Muscle layer of duodenum (tissue), 2 donors: ENCODE data around the gene GPC3.
"Not testable (repeated sequence)": the region's sequence is repeated elsewhere in the genome, so short reads cannot be mapped to it uniquely, and the experiment has no call there.

Experiments used
- H3K27ac ChIP-seq: one replicate; pipeline ENCODE4 v1.7.0; 2013; ENCODE audit warnings: mild to moderate bottlenecking, low read length
- H3K27me3 ChIP-seq: one replicate; pipeline ENCODE4 v1.7.0; 2013; ENCODE audit warnings: low read depth, mild to moderate bottlenecking, control low read depth, low read length
- H3K36me3 ChIP-seq, 2 donors: one replicate each; pipeline ENCODE4 v1.7.0; 2013; ENCODE audit warnings: low read length in 2 of 2, control low read depth in 1 of 2, mild to moderate bottlenecking in 1 of 2; ENCODE audit not compliant: insufficient read depth in 2 of 2, control insufficient read depth in 1 of 2
- H3K4me1 ChIP-seq, 2 donors: one replicate each; pipeline ENCODE4 v1.7.0; 2013; ENCODE audit warnings: low read length in 2 of 2, mild to moderate bottlenecking in 2 of 2, control low read depth in 1 of 2, moderate library complexity in 1 of 2; ENCODE audit not compliant: insufficient read depth in 2 of 2, control insufficient read depth in 1 of 2
- H3K4me3 ChIP-seq, 2 donors: one replicate each; pipeline ENCODE4 v1.7.0; 2013; ENCODE audit warnings: low read length in 2 of 2, low read depth in 1 of 2, mild to moderate bottlenecking in 1 of 2
- H3K9me3 ChIP-seq, 2 donors: one replicate each; pipeline ENCODE4 v1.7.0; 2013; ENCODE audit warnings: low read length in 2 of 2, control low read depth in 1 of 2, mild to moderate bottlenecking in 1 of 2; ENCODE audit not compliant: control insufficient read depth in 1 of 2
- donor health status: healthy.

The GPC3 gene

GRCh38 chrX:133636009-133636408 lies 349.4 kb downstream of the GPC3 start:
- no peaks in the 10 kb centered on the region for H3K27me3 ChIP-seq
- no peak overlapping the region for H3K27ac ChIP-seq
- H3K9me3 ChIP-seq: no peaks in the 10 kb centered on the region
- no peak overlapping the region for H3K4me3 ChIP-seq
- H3K36me3 ChIP-seq: no peaks in the 10 kb centered on the region
- H3K4me1 ChIP-seq: no peaks in the 10 kb centered on the region

- no peak overlapping the region for H3K4me3 ChIP-seq
- no peaks in the 10 kb centered on the region for H3K27me3 ChIP-seq
- H3K4me1 ChIP-seq: no peaks in the 10 kb centered on the region
- no peak overlapping the region for H3K27ac ChIP-seq
- H3K36me3 ChIP-seq: no peaks in the 10 kb centered on the region
- H3K9me3 ChIP-seq: no peaks in the 10 kb centered on the region
Measured at GRCh38 chrX:133634416-133634815, 351.0 kb downstream of the GPC3 start.

GRCh38 chrX:133633950-133634349 lies 351.4 kb downstream of the GPC3 start:
- no peak overlapping the region for H3K27ac ChIP-seq

GRCh38 chrX:133633162-133633561 lies 352.2 kb downstream of the GPC3 start:
- H3K36me3 ChIP-seq: no peaks in the 10 kb centered on the region
- no peaks in the 10 kb centered on the region for H3K27me3 ChIP-seq
- H3K4me3 ChIP-seq: no peak overlapping the region
- no peak overlapping the region for H3K27ac ChIP-seq
- no peaks in the 10 kb centered on the region for H3K9me3 ChIP-seq
- no peaks in the 10 kb centered on the region for H3K4me1 ChIP-seq

More at GRCh38 chrX:133633950-133634349, 351.4 kb downstream of the GPC3 start:
- Histone ChIP-seq H3K4me1 (no peaks in the 10 kb centered on the region), H3K4me3 (no peak overlapping the region), H3K27me3 (no peaks in the 10 kb centered on the region), H3K36me3 (no peaks in the 10 kb centered on the region), H3K9me3 (no peaks in the 10 kb centered on the region)

GRCh38 chrX:133630362-133630761 lies 355.0 kb downstream of the GPC3 start:
- Histone ChIP-seq H3K36me3 (no peaks in the 10 kb centered on the region), H3K9me3 (no peaks in the 10 kb centered on the region), H3K4me1 (no peaks in the 10 kb centered on the region), H3K27ac (no peak overlapping the region), H3K27me3 (no peaks in the 10 kb centered on the region), H3K4me3 (no peak overlapping the region)

- Histone ChIP-seq H3K36me3 (no peaks in the 10 kb centered on the region), H3K4me1 (no peaks in the 10 kb centered on the region), H3K27ac (no peak overlapping the region), H3K4me3 (no peak overlapping the region), H3K27me3 (no peaks in the 10 kb centered on the region), H3K9me3 (no peaks in the 10 kb centered on the region)
Measured at GRCh38 chrX:133627673-133628072, 357.7 kb downstream of the GPC3 start.

GRCh38 chrX:133621384-133621783 lies 364.0 kb downstream of the GPC3 start:
- not testable (repeated sequence) for H3K36me3 ChIP-seq, H3K4me1 ChIP-seq, H3K27ac ChIP-seq, H3K9me3 ChIP-seq, H3K4me3 ChIP-seq, H3K27me3 ChIP-seq

DNA sequence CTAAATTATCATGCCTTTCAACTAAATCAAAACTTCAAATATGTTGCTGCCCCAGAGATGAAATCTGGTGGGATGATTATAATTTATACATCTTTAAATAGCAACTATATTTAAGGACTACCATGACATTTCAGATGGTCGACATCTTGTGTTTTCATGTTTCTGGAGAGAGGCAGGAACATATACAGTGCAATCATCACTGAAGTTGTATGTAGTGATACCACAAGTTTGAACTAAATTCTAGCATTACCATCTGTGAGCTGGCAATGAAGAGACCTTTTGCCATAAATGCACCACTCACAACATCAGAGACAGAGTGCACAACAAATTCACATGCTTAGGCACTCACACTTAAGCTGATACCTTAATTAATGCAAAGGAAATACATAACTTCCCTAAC lies 373.7 kb downstream of the GPC3 start:
- Histone ChIP-seq H3K4me1 (no peaks in the 10 kb centered on the region), H3K36me3 (no peaks in the 10 kb centered on the region), H3K27ac (no peak overlapping the region), H3K4me3 (no peak overlapping the region), H3K9me3 (no peaks in the 10 kb centered on the region), H3K27me3 (no peaks in the 10 kb centered on the region)

DNA sequence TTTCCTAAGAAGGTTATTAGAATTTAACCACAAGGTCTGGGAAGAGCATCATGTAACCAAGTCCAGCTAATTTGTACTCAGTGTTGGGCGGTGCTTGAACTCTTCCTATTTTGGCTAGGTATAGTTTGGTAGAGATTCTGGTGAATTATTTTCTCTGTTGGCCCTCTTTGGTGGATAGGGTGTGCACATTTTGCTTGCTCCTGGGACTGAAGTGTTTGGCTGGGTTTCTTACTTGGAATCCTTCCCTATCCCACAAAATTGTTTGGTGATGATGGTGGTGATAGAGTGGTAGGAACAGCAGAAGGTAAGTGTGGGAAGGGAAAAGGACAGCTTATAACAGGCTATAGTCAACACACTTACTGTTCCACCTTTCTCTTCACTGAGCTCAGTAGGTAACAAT lies 375.3 kb downstream of the GPC3 start:
- Histone ChIP-seq H3K27ac (no peak overlapping the region), H3K27me3 (no peaks in the 10 kb centered on the region), H3K4me3 (no peak overlapping the region), H3K4me1 (no peaks in the 10 kb centered on the region), H3K9me3 (no peaks in the 10 kb centered on the region), H3K36me3 (no peaks in the 10 kb centered on the region)

GRCh38 chrX:133609166-133609565 lies 376.2 kb downstream of the GPC3 start:
- H3K36me3 ChIP-seq: no peaks in the 10 kb centered on the region
- H3K27me3 ChIP-seq: no peaks in the 10 kb centered on the region
- H3K9me3 ChIP-seq: no peaks in the 10 kb centered on the region
- no peak overlapping the region for H3K4me3 ChIP-seq
- no peak overlapping the region for H3K27ac ChIP-seq
- H3K4me1 ChIP-seq: no peaks in the 10 kb centered on the region

- Histone ChIP-seq H3K27me3 (no peaks in the 10 kb centered on the region), H3K27ac (no peak overlapping the region), H3K9me3 (no peaks in the 10 kb centered on the region), H3K36me3 (no peaks in the 10 kb centered on the region), H3K4me1 (no peaks in the 10 kb centered on the region), H3K4me3 (no peak overlapping the region)
Measured at GRCh38 chrX:133608406-133608805, 377.0 kb downstream of the GPC3 start.

DNA sequence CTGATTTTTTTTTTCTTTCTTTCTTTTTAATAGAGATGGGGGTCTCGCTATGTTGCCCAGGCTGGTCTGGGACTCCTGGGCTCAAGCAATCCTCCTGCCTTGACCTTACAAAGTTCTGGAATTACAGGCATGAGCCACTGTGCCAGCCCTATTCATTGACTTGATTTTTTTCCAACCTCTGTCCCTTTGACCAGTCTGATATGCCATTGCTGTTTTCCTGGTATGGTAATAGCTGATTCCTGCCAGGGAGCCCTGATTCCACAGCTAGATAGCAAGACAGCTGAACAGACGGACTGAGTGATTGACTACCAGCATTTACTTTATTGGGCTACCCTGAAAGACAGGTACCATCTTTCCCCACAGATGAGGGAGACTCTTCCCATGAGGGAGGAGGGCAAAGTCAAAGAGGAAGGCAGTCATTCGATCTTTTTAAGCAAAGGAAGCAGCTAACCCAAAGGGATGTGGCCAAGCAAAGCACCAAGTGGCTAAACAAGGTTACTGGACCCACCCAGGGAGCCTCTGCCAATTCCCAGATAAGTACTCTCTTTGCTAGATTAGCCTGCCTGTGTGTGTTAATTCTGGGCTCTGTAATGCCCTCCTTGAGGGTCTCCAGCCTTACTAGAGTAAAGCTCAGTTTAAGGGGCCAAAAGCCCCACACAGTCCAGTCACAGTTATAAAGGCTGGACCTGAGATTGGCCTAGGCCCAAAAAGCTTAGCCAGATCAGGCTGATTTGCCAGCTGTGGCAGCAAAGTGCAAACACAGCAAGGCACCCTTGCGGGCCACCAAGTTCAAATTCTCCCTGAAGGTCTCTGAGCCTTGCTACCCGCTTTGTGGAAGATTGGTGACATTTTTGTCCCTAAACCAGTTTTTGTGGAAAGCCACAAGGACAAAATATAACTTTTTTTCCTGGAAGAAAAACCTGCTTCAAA lies 377.7 kb downstream of the GPC3 start:
- H3K27ac ChIP-seq: no peak overlapping the region
- no peaks in the 10 kb centered on the region for H3K9me3 ChIP-seq
- H3K4me1 ChIP-seq: no peaks in the 10 kb centered on the region
- H3K27me3 ChIP-seq: no peaks in the 10 kb centered on the region
- H3K36me3 ChIP-seq: no peaks in the 10 kb centered on the region
- no peak overlapping the region for H3K4me3 ChIP-seq
